ENCODE measurements around the gene UPK3A.
"Not testable (repeated sequence)": the region's sequence is repeated elsewhere in the genome, so short reads cannot be mapped to it uniquely, and the experiment has no call there.

UPK3A gene

GRCh38 chr22:45285263-45286058 is 712 bp downstream of the UPK3A start:
- no peak for DNase-seq

DNA sequence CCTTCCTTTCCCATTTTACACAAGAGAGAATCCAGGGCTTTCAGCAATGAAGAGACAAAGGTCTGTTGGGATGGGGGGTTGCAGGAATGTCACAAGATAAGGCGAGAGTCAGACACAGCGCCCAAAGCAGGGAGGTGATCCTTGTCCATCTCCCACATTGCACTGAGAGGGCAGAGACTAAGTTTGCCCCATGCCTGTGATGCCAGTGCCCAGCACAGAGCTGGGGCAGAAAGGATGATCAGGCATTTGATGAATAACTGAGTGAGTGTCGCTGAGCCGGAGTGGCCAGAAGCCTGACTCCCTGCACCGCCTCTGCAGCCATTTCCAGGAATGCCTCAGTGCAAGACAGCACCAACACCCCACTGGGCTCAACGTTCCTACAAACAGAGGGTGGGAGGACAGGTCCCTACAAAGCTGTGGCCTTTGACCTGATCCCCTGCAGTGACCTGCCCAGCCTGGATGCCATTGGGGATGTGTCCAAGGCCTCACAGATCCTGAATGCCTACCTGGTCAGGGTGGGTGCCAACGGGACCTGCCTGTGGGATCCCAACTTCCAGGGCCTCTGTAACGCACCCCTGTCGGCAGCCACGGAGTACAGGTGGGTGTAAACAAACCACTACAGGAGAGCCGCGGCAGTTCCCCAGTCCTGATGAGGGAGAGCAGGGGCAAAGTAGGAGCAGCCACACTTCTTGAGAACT is 2.3 kb downstream of the UPK3A start:
- no peak for DNase-seq

DNA sequence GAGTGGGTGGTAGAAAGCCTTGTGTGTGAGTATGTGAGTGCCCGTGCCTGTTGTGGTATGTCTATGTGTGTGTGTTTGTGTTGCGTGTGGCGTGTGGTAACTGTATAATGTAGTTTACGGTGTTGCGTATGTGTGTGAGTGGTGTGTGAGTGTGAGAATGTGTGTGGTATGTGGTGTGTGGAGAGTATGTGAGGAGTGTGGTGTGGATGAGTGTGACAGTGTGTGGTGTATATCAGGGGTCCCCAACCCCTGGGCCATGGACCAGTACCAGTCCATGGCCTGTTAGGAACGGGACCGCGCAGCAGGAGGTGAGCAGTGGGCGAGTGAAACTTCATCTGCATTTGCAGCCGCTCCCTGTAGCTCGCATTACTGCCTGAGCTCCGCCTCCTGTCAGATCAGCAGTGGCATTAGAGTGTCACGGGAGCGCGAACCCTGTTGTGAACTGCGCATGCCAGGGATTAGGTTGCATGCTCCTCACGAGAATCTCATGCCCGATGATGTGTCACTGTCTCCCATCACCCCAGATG is 5.7 kb downstream of the UPK3A start:
- peak; percentile 75 for DNase-seq

- no peak for DNase-seq
Observed at GRCh38 chr22:45291061-45291930, 6.5 kb downstream of the UPK3A start.

DNA sequence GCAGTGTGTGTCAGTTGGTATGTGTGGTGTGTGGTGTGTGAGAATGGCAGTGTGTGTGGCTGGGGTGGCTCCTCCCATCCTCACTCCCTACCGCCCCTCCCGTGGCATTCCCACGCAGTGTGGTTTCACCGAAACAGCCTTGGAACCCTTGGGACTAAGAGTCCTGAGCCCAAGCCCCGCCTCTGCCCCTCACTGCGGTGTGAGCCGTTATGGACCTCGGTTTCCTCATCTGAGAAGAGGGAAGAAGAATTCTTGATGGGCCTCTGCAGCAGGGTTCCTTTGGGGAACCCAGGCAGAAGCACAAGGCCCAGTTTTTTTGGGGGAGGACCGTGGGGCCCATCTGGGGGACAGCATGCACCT is 7.2 kb downstream of the UPK3A start:
- no peak for DNase-seq

- DNase-seq: no peak
Observed at GRCh38 chr22:45292731-45293442, 8.1 kb downstream of the UPK3A start.

DNA sequence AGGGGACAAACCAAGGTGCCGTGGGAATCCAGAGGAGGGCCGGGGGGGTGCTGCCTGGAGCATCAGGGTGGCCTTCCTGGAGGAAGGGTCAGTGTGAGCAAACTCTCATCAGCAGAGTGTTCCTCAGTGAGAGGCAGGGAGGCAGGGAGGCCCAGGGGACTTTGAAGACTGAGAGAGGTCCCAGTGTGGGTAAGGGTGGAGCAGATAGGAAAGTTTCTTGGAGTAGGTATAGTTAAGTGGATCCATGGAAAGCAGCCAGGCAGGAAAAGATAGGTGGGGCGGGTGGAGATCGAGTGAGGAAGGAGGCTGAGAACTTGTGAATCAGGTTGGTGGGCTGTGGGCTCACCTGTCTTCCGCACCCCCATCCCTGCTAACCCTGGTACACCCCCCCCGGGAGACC is 9.3 kb downstream of the UPK3A start:
- no peak for DNase-seq

- not testable (repeated sequence) for DNase-seq
Observed at GRCh38 chr22:45295004-45295403, 10.3 kb downstream of the UPK3A start.

DNA sequence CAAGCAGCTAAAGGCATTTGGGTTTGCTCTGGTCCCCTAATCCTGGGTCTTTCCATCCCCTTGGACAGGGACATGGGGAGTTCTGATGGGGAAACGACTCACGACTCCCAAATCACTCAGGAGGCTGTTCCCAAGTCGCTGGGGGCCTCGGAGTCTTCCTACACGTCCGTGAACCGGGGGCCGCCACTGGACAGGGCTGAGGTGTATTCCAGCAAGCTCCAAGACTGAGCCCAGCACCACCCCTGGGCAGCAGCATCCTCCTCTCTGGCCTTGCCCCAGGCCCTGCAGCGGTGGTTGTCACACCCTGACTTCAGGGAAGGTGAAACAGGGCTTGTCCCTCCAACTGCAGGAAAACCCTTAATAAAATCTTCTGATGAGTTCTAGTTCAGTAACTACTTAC is 10.7 kb downstream of the UPK3A start:
- DNase-seq: no peak

DNA sequence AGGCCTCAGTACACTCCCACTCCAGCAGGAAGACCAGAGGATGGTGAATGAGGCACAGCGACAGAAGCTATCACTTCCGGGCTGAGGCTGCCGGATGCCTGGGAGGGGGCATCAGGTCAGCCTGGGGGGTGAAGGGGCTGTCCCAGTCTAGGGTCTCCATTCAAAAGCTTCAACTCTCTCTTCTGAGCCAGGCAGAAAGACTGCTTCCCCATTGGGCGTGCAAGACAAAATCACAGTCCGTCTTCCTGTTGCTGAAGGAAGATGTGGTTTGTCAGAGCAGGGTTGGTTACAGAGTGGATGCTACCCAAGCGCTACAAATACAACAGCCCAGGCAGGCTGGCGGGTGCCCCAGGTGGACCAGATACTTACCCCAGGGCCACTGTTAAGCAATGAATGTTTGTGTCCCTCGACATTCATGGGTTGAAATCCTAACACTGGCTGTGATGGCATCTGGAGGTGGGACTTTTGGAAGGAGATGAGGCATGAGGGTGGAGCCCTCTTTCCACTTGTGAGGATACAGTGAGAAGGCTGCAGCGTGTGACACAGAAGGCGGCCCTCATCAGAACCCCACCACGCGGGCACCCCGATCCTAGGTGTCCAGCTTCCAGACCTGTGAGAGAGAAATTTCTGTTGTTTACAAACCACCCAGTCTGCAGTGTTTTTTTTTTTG is 12.0 kb downstream of the UPK3A start:
- DNase-seq: no peak

DNA sequence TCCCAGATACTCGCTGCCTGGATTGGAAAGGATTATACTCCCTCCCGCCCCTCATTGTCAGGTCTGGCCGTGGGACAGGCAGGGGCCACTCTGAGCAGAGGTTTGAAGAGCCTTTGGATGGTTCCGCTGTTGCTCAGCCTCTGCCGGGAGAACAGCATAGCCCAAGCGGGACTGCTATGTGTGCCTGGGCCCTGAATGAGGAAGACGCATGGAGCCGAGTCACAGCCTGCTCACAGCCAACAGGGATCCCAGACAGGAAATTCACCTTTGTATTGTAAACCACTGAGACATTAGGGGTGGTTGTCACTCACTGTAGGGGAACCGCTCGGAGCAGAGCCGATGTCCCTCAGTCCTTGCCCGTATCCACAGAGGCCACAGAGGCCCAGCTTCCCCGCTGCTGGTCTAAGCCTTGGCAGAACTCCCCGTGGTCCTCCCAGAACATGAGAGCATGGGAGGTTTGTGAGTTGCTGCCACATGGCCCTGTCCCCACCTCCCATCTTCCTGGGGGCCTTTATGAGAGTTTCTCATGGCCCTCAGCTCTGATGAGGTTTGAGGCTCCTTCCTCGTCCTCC is 14.3 kb downstream of the UPK3A start:
- DNase-seq: no peak

DNA sequence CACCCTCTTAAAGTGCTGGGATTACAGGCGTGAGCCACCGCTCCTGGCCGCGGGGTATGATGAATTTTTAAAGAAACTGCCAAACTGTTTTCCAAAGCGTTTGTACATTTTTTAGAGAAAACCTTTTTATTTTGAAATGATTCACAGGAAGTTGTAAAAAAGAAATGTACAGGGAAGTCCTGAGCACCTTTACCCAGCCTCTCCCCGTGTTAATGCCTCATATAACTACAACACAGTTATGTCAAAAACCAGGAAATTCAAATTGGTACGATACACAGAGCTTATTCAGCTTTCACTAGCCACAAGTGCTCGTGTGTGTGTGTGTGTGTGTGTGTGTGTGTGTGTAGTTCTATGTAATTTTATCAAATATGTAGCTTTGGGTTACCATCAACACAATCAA is 18.0 kb downstream of the UPK3A start:
- DNase-seq: no peak

GRCh38 chr22:45303181-45303580 is 18.4 kb downstream of the UPK3A start:
- no peak for DNase-seq

DNA sequence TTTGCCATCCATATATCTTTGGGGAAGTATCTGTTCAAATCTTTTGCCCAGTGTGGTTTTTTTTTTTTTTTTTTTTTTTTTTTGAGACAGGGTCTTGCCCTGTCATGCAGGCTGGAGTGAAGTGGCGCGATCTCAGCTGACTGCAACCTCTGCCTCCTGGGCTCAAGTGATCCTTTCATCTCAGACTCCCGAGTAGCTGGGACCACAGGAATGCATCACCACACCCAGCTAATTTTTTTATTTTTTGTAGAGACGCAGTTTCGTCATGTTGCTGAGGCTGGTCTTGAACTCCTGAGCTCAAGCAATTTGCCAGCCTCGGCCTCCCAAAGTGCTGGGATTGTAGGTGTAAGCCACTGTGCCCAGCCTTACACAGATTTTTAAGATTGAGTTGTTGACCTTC is 20.2 kb downstream of the UPK3A start:
- no peak for DNase-seq

GRCh38 chr22:45305456-45306075 is 20.8 kb downstream of the UPK3A start:
- DNase-seq: no peak

- no peak for DNase-seq
Observed at GRCh38 chr22:45306139-45306538, 21.4 kb downstream of the UPK3A start.

GRCh38 chr22:45308391-45308956 is 23.7 kb downstream of the UPK3A start:
- DNase-seq: no peak

GRCh38 chr22:45308957-45309421 is 24.2 kb downstream of the UPK3A start:
- DNase-seq: no peak

DNA sequence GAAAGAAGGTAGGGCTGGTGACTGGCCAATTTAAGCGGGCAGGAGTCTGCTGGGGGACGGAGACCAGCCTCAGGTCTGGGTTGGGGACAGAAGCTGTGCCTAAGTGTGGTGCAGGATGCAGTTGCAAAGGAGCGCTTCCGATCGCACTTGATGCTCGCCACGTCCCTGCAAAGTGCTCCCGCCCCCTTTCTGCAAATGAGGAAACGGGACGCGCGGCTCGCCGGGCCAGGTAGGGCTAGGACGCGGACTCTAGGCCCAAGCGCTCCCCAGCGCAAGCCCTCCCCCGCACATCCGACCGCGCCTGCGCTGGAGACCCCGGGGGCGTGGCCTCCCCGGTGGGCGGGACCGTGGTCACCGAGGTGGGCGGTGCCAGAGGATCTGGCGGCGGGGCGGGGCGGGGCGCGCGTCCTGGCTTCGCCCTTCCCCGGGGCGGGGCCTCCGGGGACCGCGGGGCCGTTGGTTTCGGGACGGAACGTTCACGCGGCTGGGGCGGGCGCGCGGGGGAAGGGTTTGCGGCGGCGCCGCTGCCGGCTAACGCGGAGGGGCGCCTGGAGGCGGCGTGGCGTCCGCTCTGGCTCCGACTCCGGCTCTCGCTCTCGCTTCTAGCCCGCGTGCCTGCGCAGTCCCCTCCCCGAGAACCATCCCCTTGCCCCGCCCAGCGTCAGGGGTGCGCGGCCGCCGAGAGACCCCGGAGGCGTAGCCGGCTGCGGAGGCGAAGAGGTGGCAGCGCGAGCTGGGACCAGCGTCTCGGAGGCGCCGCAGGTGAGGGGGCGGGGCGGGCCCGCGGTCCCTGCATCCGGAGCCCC is 24.9 kb downstream of the UPK3A start, which contains the start of gene FAM118A:
Gene FAM118A (plus strand): TSS at position 513 of the 806 bp plus-strand sequence. CDS start 12,446 bp downstream, outside the sequence.
- DNase-seq: peak; percentile 89

All from fibroblast of upper back skin (primary cell).